GM18858 (cell line): Measurements from ENCODE around the gene ADK.
"Not testable (repeated sequence)": the region's sequence is repeated elsewhere in the genome, so short reads cannot be mapped to it uniquely, and the experiment has no call there.

ENCODE experiments used
- ATAC-seq: cut with Tn5 transposase; IDR thresholded peaks from one replicate; pipeline ENCODE4 v1.9.1; 2021; ENCODE audit not compliant: unreplicated experiment

ADK gene

DNA sequence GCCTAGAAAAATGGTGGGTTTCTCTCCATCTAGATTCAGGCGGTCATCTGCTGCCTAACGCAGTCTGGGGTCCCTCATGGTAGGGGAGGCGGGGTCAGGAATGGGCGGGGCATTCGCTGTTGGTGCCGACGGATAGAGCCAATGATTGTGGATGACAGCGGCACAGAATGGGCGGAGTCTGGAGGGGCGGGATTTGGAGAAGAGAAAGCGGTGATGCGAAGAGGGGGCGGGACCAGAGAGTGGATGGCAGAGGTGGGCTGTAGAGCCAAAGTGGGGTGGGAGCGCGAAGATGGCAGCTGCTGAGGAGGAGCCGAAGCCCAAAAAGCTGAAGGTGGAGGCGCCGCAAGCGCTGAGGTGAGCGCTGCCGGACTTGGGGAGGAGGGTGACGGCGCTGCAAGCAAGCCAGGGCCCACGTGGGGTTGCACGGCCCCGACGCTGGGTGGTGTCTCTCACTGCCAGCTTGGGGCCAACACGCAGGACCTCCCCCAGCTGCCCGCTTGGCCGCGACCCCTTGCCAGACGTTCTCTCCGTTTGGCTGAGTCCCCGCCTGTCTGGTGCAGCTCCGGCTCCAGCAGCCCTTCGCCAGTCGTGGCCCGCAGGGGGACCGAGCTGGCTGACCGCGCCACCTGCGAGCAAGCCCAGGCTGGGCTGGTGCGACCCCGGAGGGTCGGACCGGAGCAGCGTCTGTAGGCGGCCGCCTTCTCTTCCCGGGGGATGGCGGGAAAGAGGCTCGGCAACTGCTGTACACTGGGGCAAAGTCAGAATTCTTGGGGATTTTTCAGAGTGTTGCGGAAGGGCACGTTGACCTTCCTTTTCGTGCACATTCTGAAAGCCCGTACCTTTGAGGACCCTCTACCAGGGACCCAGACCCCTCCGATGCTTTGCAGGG lies at the start of gene ADK:
Gene ADK, plus strand, starts transcription at position 232 of the 889 bp plus-strand sequence. Its CDS starts 58 bp downstream, at position 290.
- peak; percentile 56 for ATAC-seq

DNA sequence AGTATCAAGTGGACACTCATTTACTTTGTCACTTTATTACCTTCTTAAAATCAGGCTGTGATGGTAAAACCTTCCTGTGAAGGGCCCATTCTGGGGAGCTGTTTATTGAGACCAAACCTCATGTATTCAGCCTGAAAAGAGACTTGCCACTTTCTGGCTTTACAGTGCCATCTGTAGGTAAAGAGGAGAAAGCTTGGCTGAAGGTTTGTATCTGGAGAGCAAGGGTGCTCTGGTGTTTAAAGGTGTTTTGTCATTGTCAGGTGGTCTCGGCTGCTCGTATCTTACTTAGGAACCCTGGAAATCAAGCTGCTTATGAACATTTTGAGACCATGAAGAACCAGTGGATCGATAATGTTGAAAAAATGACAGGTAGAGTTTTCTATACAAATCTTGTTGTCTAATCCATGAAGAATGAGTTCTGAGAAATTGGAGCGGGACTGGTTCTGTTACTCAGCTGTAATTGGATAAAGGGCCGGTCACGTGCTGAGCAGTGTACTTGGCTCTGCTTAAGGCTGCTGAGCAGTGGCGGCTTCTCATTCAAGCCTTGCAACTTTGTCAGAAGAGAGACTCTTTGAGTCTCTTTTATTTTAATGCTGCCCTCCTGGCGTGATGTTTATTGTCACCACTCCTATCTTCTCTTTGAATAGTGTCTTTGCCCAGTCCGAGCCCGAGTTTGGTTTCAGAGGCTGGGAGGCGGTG lies 47.3 kb upstream of the ADK start:
- no peak for ATAC-seq

DNA sequence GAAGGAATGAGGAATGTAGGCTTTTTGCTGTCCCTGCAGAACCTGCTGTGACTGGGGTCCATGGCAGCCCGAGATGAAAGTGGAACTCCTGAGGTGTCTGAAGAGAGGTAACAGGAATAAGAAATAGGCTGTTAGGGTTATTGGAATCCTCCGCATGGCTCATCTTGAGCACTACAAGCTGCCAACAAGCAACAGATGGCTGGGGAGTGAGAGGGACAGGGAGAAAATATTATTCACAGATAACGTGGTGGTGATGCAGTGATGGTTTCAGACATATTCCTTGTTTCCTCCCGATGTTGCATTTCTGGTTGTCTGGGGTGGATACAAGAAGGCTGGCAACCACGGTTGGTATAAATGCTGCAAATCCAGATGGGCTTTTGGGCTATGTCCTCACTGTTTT lies 46.5 kb upstream of the ADK start:
- ATAC-seq = no peak

GRCh38 chr10:74104996-74105395 lies 46.0 kb upstream of the ADK start:
- no peak for ATAC-seq

DNA sequence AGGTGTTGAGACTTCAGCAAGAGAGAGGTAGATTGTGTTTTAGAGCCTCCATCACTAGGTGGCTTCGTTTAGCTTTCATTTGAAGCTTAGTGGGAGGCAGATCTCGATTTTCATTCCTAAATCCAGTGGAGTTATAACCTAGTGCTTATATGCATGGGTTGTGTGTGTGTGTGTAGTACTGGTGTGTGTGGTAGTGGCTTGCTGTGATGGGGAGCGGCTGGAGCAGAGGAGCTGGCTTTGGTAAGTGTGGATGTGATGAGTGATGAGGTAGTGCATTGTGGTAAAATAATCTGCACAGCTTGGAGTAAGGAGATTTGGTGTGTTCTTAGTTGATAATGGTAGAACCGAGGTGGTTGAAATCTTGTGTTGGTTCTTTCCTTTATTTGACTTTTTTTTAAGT lies 43.6 kb upstream of the ADK start:
- no peak for ATAC-seq

DNA sequence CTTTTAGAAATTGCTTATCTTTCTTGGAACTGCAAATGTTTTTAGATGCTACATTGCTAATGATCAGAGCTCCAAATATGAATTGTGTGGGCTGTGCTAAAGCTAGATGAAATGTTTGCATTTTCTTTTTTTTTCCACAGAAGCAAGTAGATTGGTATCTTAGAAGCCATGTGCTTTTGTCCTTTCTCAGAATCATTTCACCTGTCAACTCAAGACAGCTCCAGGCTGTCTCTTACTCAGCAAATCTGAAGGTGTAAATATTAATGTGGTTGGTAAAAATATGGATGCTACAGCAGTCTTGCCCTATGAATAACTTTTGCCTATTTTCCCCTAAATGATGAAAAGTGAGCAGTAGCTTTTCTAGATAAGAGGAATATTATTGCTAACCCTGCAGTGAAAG lies 41.6 kb upstream of the ADK start:
- no peak for ATAC-seq

DNA sequence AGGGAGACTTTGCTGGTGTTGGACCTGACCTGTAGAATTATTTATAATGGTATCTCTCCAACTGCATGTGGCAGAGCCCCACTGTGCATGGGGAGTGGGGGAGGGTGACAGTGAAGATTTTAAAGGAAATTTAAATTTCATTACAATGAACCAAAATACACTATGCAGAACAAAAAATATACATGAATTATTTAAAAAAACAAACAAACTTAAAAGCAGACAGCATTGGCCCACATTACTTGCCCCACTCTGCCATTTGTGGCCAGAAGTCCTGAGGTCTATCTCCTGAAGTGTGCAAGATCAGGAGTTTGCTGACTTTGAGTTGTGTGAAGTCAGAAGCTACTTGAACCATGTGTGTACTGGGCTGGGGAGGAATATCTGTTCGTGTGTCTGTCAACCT lies 40.9 kb upstream of the ADK start:
- ATAC-seq = no peak

- ATAC-seq = no peak
Measured at GRCh38 chr10:74111799-74112198, 39.2 kb upstream of the ADK start.

GRCh38 chr10:74113546-74113945 lies 37.5 kb upstream of the ADK start:
- ATAC-seq = no peak

- ATAC-seq = no peak
Measured at GRCh38 chr10:74114041-74114448, 37.0 kb upstream of the ADK start.

DNA sequence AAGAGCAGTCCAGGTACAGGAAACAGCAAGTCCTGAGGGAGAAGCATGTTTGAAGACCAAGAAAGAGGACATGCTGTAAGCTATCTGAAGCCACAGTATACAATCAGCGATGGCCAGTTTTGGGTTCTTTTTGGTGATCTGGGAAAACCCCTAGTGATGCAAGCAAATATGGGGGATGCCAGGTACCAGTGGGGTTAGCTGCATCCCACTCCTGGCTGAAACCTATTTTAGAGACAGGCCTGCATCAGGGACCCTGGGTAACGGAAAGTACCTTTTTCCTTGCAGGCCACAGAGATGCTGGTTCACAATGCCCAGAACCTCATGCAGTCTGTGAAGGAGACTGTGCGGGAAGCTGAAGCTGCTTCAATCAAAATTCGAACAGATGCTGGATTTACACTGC lies 33.3 kb upstream of the ADK start:
- no peak for ATAC-seq

- ATAC-seq = no peak
Measured at GRCh38 chr10:74118804-74119203, 32.2 kb upstream of the ADK start.

DNA sequence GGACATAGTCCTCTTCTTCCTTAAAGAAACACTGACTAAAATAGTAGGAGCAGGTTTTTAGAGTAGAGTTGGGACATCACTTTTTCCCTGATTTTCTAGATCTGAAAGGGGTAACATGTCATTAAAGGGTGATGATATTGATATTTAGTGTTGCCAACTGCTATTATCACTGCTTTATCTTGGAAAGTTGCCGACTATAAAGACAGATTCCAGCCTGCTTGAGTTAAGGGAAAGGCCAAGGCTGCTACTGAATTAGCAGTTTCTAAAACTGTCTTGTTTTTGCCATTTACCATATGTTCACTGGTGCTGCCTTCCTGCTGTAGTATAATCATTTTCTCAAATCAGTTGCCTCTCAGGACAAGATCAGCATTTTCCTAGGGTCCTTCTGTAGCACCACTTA lies 30.1 kb upstream of the ADK start:
- ATAC-seq = no peak

GRCh38 chr10:74121368-74121767 lies 29.7 kb upstream of the ADK start:
- ATAC-seq = no peak

GRCh38 chr10:74122060-74122459 lies 29.0 kb upstream of the ADK start:
- ATAC-seq = no peak

DNA sequence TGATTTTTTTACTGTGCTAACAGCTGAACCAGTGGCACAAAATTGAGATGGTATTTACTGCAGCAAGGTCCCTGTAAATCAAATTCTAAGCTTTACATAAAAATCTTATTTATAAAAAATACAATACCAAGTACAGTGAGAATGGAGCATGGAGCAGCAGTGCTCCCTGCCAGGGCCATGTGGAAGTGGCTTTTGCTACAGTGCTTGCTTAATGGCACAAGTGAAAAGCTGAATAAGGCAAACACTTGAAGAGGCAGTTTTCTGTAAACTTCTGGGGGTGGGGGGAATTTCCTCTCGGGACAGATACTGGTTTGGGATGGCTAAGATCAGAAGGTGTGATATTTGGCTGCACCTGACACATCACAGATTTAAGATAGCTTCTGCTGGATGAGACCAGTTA lies 27.9 kb upstream of the ADK start:
- no peak for ATAC-seq

- ATAC-seq = no peak
Measured at GRCh38 chr10:74133923-74134820, 16.8 kb upstream of the ADK start.

- no peak for ATAC-seq
Measured at GRCh38 chr10:74135452-74135851, 15.6 kb upstream of the ADK start.

- no peak for ATAC-seq
Measured at GRCh38 chr10:74137992-74138391, 13.0 kb upstream of the ADK start.

DNA sequence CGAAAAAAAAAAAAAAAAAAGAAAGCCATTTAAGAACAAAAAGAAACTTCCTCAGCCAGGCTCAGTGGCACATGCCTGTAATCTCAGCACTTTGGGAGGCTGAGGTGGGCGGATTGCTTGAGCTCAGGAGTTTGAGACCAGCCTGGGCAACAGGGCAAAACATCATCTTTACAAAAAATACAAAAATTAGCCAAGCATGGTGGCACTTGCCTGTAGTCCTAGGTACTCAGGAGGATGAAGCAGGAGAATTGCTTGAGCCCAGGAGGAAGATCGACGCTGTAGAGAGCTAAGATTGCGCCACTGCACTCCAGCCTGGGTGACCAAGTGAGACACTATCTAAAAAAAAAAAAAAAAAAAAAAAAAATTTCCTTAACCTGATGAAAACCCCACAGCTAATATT lies 12.4 kb upstream of the ADK start:
- not testable (repeated sequence) for ATAC-seq

- no peak for ATAC-seq
Measured at GRCh38 chr10:74139981-74140380, 11.0 kb upstream of the ADK start.
